ENCODE measurements around the gene PRKG1.

Gene PRKG1

GRCh38 chr10:51057925-51058324, 16.4 kb upstream of the PRKG1 start:
- Histone ChIP-seq H3K36me3 (ENCODE audit: control insufficient read depth, insufficient read depth, low read length, severe bottlenecking) (no peaks in the 10 kb centered on the region), H3K9me3 (ENCODE audit: control insufficient read depth, low read length) (peaks cover 12% of the 10 kb centered on the region), H3K4me1 (ENCODE audit: control insufficient read depth, insufficient read depth, low read length) (peaks cover 10% of the 10 kb centered on the region), H3K4me3 (ENCODE audit: low read length) (no peak overlapping the region), H3K27me3 (replicated peaks; ENCODE audit: control insufficient read depth, insufficient read depth, low read length) (no peaks in the 10 kb centered on the region), H3K9ac (ENCODE audit: low read length) (no peak overlapping the region)
- DNase-seq (ENCODE audit: low read depth), result no peak

- Histone ChIP-seq H3K36me3 (ENCODE audit: control insufficient read depth, insufficient read depth, low read length, severe bottlenecking) (no peaks in the 10 kb centered on the region), H3K27me3 (replicated peaks; ENCODE audit: control insufficient read depth, insufficient read depth, low read length) (no peaks in the 10 kb centered on the region), H3K9me3 (ENCODE audit: control insufficient read depth, low read length) (peaks cover 7% of the 10 kb centered on the region), H3K4me1 (ENCODE audit: control insufficient read depth, insufficient read depth, low read length) (peaks cover 15% of the 10 kb centered on the region), H3K9ac (ENCODE audit: low read length) (no peak overlapping the region), H3K4me3 (ENCODE audit: low read length) (no peak overlapping the region)
- DNase-seq (ENCODE audit: low read depth), result no peak
These were observed 11.1 kb upstream of the PRKG1 start for GRCh38 chr10:51063166-51063565.

GRCh38 chr10:51063659-51064535, 10.4 kb upstream of the PRKG1 start:
- H3K9me3 ChIP-seq (ENCODE audit: control insufficient read depth, low read length), result no peaks in the 10 kb centered on the region
- H3K36me3 ChIP-seq (ENCODE audit: control insufficient read depth, insufficient read depth, low read length, severe bottlenecking), result no peaks in the 10 kb centered on the region
- no peak overlapping the region for H3K4me3 ChIP-seq (ENCODE audit: low read length)
- H3K9ac ChIP-seq (ENCODE audit: low read length), result peak overlapping the region; percentile 43
- H3K4me1 ChIP-seq (ENCODE audit: control insufficient read depth, insufficient read depth, low read length), result peaks cover 15% of the 10 kb centered on the region
- no peaks in the 10 kb centered on the region for H3K27me3 ChIP-seq (replicated peaks; ENCODE audit: control insufficient read depth, insufficient read depth, low read length)
- peak; percentile 77 for DNase-seq (ENCODE audit: low read depth)

- Histone ChIP-seq H3K9ac (ENCODE audit: low read length) (no peak overlapping the region), H3K36me3 (ENCODE audit: control insufficient read depth, insufficient read depth, low read length, severe bottlenecking) (no peaks in the 10 kb centered on the region), H3K27me3 (replicated peaks; ENCODE audit: control insufficient read depth, insufficient read depth, low read length) (no peaks in the 10 kb centered on the region), H3K4me3 (ENCODE audit: low read length) (no peak overlapping the region), H3K9me3 (ENCODE audit: control insufficient read depth, low read length) (no peaks in the 10 kb centered on the region), H3K4me1 (ENCODE audit: control insufficient read depth, insufficient read depth, low read length) (peaks cover 15% of the 10 kb centered on the region)
- DNase-seq (ENCODE audit: low read depth), result no peak
These were observed 8.1 kb upstream of the PRKG1 start for GRCh38 chr10:51066231-51066630.

- no peak overlapping the region for H3K4me3 ChIP-seq (ENCODE audit: low read length)
- DNase-seq (ENCODE audit: low read depth), result no peak
- H3K36me3 ChIP-seq (ENCODE audit: control insufficient read depth, insufficient read depth, low read length, severe bottlenecking), result no peaks in the 10 kb centered on the region
- no peak overlapping the region for H3K9ac ChIP-seq (ENCODE audit: low read length)
- peaks cover 16% of the 10 kb centered on the region for H3K4me1 ChIP-seq (ENCODE audit: control insufficient read depth, insufficient read depth, low read length)
- H3K9me3 ChIP-seq (ENCODE audit: control insufficient read depth, low read length), result no peaks in the 10 kb centered on the region
- H3K27me3 ChIP-seq (replicated peaks; ENCODE audit: control insufficient read depth, insufficient read depth, low read length), result no peaks in the 10 kb centered on the region
These were observed 2.1 kb upstream of the PRKG1 start for GRCh38 chr10:51072210-51072609.

GRCh38 chr10:51072921-51073434, 1.3 kb upstream of the PRKG1 start:
- H3K36me3 ChIP-seq (ENCODE audit: control insufficient read depth, insufficient read depth, low read length, severe bottlenecking), result no peaks in the 10 kb centered on the region
- H3K4me3 ChIP-seq (ENCODE audit: low read length), result peak overlapping the region; percentile 99
- H3K27me3 ChIP-seq (replicated peaks; ENCODE audit: control insufficient read depth, insufficient read depth, low read length), result no peaks in the 10 kb centered on the region
- no peaks in the 10 kb centered on the region for H3K9me3 ChIP-seq (ENCODE audit: control insufficient read depth, low read length)
- H3K4me1 ChIP-seq (ENCODE audit: control insufficient read depth, insufficient read depth, low read length), result peaks cover 16% of the 10 kb centered on the region
- peak overlapping the region; percentile 85 for H3K9ac ChIP-seq (ENCODE audit: low read length)
- no peak for DNase-seq (ENCODE audit: low read depth)

- H3K4me1 ChIP-seq (ENCODE audit: control insufficient read depth, insufficient read depth, low read length), result peaks cover 16% of the 10 kb centered on the region
- no peaks in the 10 kb centered on the region for H3K9me3 ChIP-seq (ENCODE audit: control insufficient read depth, low read length)
- no peaks in the 10 kb centered on the region for H3K36me3 ChIP-seq (ENCODE audit: control insufficient read depth, insufficient read depth, low read length, severe bottlenecking)
- H3K27me3 ChIP-seq (replicated peaks; ENCODE audit: control insufficient read depth, insufficient read depth, low read length), result no peaks in the 10 kb centered on the region
- peak overlapping the region; percentile 99 for H3K4me3 ChIP-seq (ENCODE audit: low read length)
- DNase-seq (ENCODE audit: low read depth), result peak; percentile 65
- peak overlapping the region; percentile 85 for H3K9ac ChIP-seq (ENCODE audit: low read length)
These were observed 642 bp upstream of the PRKG1 start for GRCh38 chr10:51073453-51074237.

- H3K9me3 ChIP-seq (ENCODE audit: control insufficient read depth, low read length), result no peaks in the 10 kb centered on the region
- H3K36me3 ChIP-seq (ENCODE audit: control insufficient read depth, insufficient read depth, low read length, severe bottlenecking), result no peaks in the 10 kb centered on the region
- no peak for DNase-seq (ENCODE audit: low read depth)
- H3K9ac ChIP-seq (ENCODE audit: low read length), result peak overlapping the region; percentile 85
- no peaks in the 10 kb centered on the region for H3K27me3 ChIP-seq (replicated peaks; ENCODE audit: control insufficient read depth, insufficient read depth, low read length)
- peak overlapping the region; percentile 99 for H3K4me3 ChIP-seq (ENCODE audit: low read length)
- H3K4me1 ChIP-seq (ENCODE audit: control insufficient read depth, insufficient read depth, low read length), result peaks cover 19% of the 10 kb centered on the region
These were observed 971 bp downstream of the PRKG1 start for GRCh38 chr10:51075043-51075872.

- Histone ChIP-seq H3K4me3 (ENCODE audit: low read length) (peak overlapping the region; percentile 99), H3K27me3 (replicated peaks; ENCODE audit: control insufficient read depth, insufficient read depth, low read length) (no peaks in the 10 kb centered on the region), H3K9ac (ENCODE audit: low read length) (no peak overlapping the region), H3K36me3 (ENCODE audit: control insufficient read depth, insufficient read depth, low read length, severe bottlenecking) (no peaks in the 10 kb centered on the region), H3K4me1 (ENCODE audit: control insufficient read depth, insufficient read depth, low read length) (peaks cover 23% of the 10 kb centered on the region), H3K9me3 (ENCODE audit: control insufficient read depth, low read length) (no peaks in the 10 kb centered on the region)
- DNase-seq (ENCODE audit: low read depth), result no peak
These were observed 1.6 kb downstream of the PRKG1 start for GRCh38 chr10:51075873-51076229.

- H3K27me3 ChIP-seq (replicated peaks; ENCODE audit: control insufficient read depth, insufficient read depth, low read length), result no peaks in the 10 kb centered on the region
- no peaks in the 10 kb centered on the region for H3K36me3 ChIP-seq (ENCODE audit: control insufficient read depth, insufficient read depth, low read length, severe bottlenecking)
- H3K4me3 ChIP-seq (ENCODE audit: low read length), result peak overlapping the region; percentile 99
- H3K9ac ChIP-seq (ENCODE audit: low read length), result no peak overlapping the region
- DNase-seq (ENCODE audit: low read depth), result peak; percentile 25
- H3K9me3 ChIP-seq (ENCODE audit: control insufficient read depth, low read length), result no peaks in the 10 kb centered on the region
- peaks cover 23% of the 10 kb centered on the region for H3K4me1 ChIP-seq (ENCODE audit: control insufficient read depth, insufficient read depth, low read length)
These were observed 2.1 kb downstream of the PRKG1 start for GRCh38 chr10:51076299-51076841.

Measured in adipocyte (in vitro differentiated cells).